Right lobe of liver (tissue), 4 donors: Measurements from ENCODE around the gene SH3GLB2.

Source experiments
- CTCF ChIP-seq, 4 donors: fragments of 200-600 bp in 3 of 4; fragments of 450-650 bp in 1 of 4; IDR thresholded peaks; one replicate each; pipeline versions ENCODE4 v1.5.1 to v1.8.0; 2016 to 2022; ENCODE audit warnings: antibody characterized with exemption in 4 of 4, mild to moderate bottlenecking in 2 of 4
- POLR2A ChIP-seq: fragments of 450-650 bp; IDR thresholded peaks from one replicate; pipeline ENCODE4 v1.6.1; 2017; ENCODE audit warnings: antibody characterized with exemption, mild to moderate bottlenecking
- donor health status: DM: no; HTN: no; CAD: no.
- donor health status: DM: no; HTN: no; CAD: no.
- donor health status: DM: no; HTN: yes; CAD: no.

- TF ChIP-seq CTCF (IDR thresholded peaks at IDR 0.05), result no peak
- TF ChIP-seq POLR2A, result no peak
Measured at GRCh38 chr9:129023036-129023907, 4.9 kb downstream of the SH3GLB2 start.
